Keratinocyte (primary cell): ENCODE data around the gene WARS2. TPM values are rescaled to one million over a fixed set of nuclear protein-coding genes. Genes with fewer than 3 reads are reported as not detected.

Source experiments
- DNase-seq: peaks from one replicate; pipeline ENCODE4 v3.0.0-alpha.2; 2011; ENCODE audit warnings: low read depth, missing footprints, low spot score
- FAIRE-seq: peaks from 2 replicates; lab custom pipeline; 2011; peaks lifted over from hg19 to GRCh38; lab: Jason Lieb, UNC
- H2AFZ ChIP-seq: 2 replicates; pipeline ENCODE4 v1.6.0; 2012; ENCODE audit warnings: low read length, control low read depth, inconsistent platforms; ENCODE audit not compliant: control insufficient read depth
- H3K27ac ChIP-seq: 2 replicates; pipeline ENCODE4 v1.5.1; 2011; ENCODE audit warnings: low read length; ENCODE audit not compliant: control insufficient read depth, insufficient read depth
- H3K27me3 ChIP-seq: 3 replicates; pipeline ENCODE4 v1.6.0; 2011; ENCODE audit warnings: low read length; ENCODE audit not compliant: control insufficient read depth, insufficient read depth; ENCODE audit errors: extremely low read depth
- H3K36me3 ChIP-seq, 2 experiments: 2 replicates in 1 of 2; 3 replicates in 1 of 2; pipeline ENCODE4 v1.5.1; 2011; ENCODE audit warnings: low read length in 2 of 2, mild to moderate bottlenecking in 1 of 2; ENCODE audit not compliant: control insufficient read depth in 2 of 2, insufficient read depth in 2 of 2; ENCODE audit errors: extremely low read depth in 1 of 2
- H3K4me1 ChIP-seq: 3 replicates; pipeline ENCODE4 v1.5.1; 2011; ENCODE audit warnings: low read length; ENCODE audit not compliant: control insufficient read depth, insufficient read depth; ENCODE audit errors: extremely low read depth
- H3K4me2 ChIP-seq: 3 replicates; pipeline ENCODE4 v1.6.0; 2011; ENCODE audit warnings: low read depth, low read length; ENCODE audit not compliant: control insufficient read depth, insufficient read depth; ENCODE audit errors: extremely low read depth
- H3K4me3 ChIP-seq, 3 experiments: fragments of 200-600 bp in 1 of 3; sonication (generic) in 1 of 3; 2 replicates in 2 of 3; 3 replicates in 1 of 3; pipeline ENCODE4 v1.5.1; 2011 to 2016; ENCODE audit warnings: low read length in 3 of 3, mild to moderate bottlenecking in 3 of 3, control low read depth in 2 of 3, inconsistent platforms in 1 of 3, low read depth in 1 of 3, mixed read lengths in 1 of 3, mixed run types in 1 of 3, moderate library complexity in 1 of 3; ENCODE audit not compliant: control insufficient read depth in 2 of 3, insufficient read depth in 2 of 3; ENCODE audit errors: extremely low read depth in 1 of 3
- H3K79me2 ChIP-seq: 2 replicates; pipeline ENCODE4 v1.6.0; 2012; ENCODE audit warnings: low read length; ENCODE audit not compliant: control insufficient read depth, insufficient read depth
- H3K9ac ChIP-seq: 3 replicates; pipeline ENCODE4 v1.6.0; 2011; ENCODE audit warnings: low read length; ENCODE audit not compliant: control insufficient read depth, insufficient read depth; ENCODE audit errors: extremely low read depth
- H3K9me1 ChIP-seq: 3 replicates; pipeline ENCODE4 v1.6.0; 2011; ENCODE audit warnings: low read length; ENCODE audit not compliant: control insufficient read depth, insufficient read depth; ENCODE audit errors: extremely low read depth
- H3K9me3 ChIP-seq: 2 replicates; pipeline ENCODE4 v1.5.1; 2012; ENCODE audit warnings: low read depth, low read length; ENCODE audit not compliant: control insufficient read depth
- H4K20me1 ChIP-seq: 3 replicates; pipeline ENCODE4 v1.6.0; 2011; ENCODE audit warnings: low read length; ENCODE audit not compliant: control insufficient read depth, insufficient read depth; ENCODE audit errors: extremely low read depth
- EZH2 ChIP-seq: IDR thresholded peaks from one replicate; pipeline ENCODE4 v1.6.1; 2012; ENCODE audit warnings: inconsistent platforms, mild to moderate bottlenecking, low read length, moderate library complexity
- dilution Hi-C: fragments of 300-500 bp; cut with MboI; formaldehyde crosslinking; loops from one replicate; pipeline ENCODE4 v1.7.0; 2020; ENCODE audit warnings: low sequenced_read_pairs; ENCODE audit not compliant: extremely low pct_ligation_motif_present
- polyA plus RNA-seq, 5 experiments: library from polyadenylated mRNA; depleted of rRNA in 3 of 5; stranded (reverse) in 3 of 5; stranded (forward) in 1 of 5; unstranded in 1 of 5; fragments of >200 nt; gene quantifications; 1 replicate in 1 of 5; 2 replicates in 3 of 5; 3 replicates in 1 of 5; pipeline versions ENCODE4 v1.2.1 to v1.2.3, GENCODE V29; 2011 to 2012; ENCODE audit warnings: missing spikeins in 2 of 5, low read depth in 1 of 5, low replicate concordance in 1 of 5
- TF ChIP-seq, protein P1 (sequence below), 3 experiments: IDR thresholded peaks in 1 of 3; conservative IDR thresholded peaks in 1 of 3; optimal IDR thresholded peaks in 1 of 3; 2 replicates in 2 of 3; 3 replicates in 1 of 3; pipeline versions ENCODE3 to v1.5.1; 2011; ENCODE audit warnings: low read length in 3 of 3, mild to moderate bottlenecking in 3 of 3, moderate library complexity in 2 of 3, control low read depth in 1 of 3, inconsistent platforms in 1 of 3; ENCODE audit not compliant: insufficient read depth in 2 of 3; ENCODE audit errors: extremely low read depth in 1 of 3

WARS2 gene
- polyA plus RNA-seq, 1 donor (not counting 4 experiments of a cell fraction or from before 2014, with no cell fraction given): 10.3 TPM

- Histone ChIP-seq H3K9ac (no peak overlapping the region), H3K4me1 (peaks cover 5% of the 10 kb centered on the region), H2AFZ (no peak overlapping the region), H3K9me3 (peaks cover 5% of the 10 kb centered on the region), H3K27me3 (peaks cover 100% of the 10 kb centered on the region), H3K4me2 (no peak overlapping the region), H4K20me1 (no peaks in the 10 kb centered on the region), H3K4me3 (no peak overlapping the region), H3K9me1 (no peaks in the 10 kb centered on the region), H3K36me3 (no peaks in the 10 kb centered on the region), H3K79me2 (no peaks in the 10 kb centered on the region), H3K27ac (no peak overlapping the region)
- no peak for FAIRE-seq
- dilution Hi-C loops: no loop called here
- DNase-seq: no peak
- TF ChIP-seq EZH2: peak; percentile 25
- TF ChIP-seq, protein P1, sequence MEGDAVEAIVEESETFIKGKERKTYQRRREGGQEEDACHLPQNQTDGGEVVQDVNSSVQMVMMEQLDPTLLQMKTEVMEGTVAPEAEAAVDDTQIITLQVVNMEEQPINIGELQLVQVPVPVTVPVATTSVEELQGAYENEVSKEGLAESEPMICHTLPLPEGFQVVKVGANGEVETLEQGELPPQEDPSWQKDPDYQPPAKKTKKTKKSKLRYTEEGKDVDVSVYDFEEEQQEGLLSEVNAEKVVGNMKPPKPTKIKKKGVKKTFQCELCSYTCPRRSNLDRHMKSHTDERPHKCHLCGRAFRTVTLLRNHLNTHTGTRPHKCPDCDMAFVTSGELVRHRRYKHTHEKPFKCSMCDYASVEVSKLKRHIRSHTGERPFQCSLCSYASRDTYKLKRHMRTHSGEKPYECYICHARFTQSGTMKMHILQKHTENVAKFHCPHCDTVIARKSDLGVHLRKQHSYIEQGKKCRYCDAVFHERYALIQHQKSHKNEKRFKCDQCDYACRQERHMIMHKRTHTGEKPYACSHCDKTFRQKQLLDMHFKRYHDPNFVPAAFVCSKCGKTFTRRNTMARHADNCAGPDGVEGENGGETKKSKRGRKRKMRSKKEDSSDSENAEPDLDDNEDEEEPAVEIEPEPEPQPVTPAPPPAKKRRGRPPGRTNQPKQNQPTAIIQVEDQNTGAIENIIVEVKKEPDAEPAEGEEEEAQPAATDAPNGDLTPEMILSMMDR (optimal IDR thresholded peaks at IDR 0.05 in 1 of 3, IDR thresholded peaks at IDR 0.05 in 1 of 3, conservative IDR thresholded peaks at IDR 0.05 in 1 of 3; ENCODE audit: extremely low read depth in 1 of 3, insufficient read depth in 2 of 3, low read length in 3 of 3): no peak
Measured at GRCh38 chr1:118990513-118991152, 149.8 kb downstream of the WARS2 start.

- H2AFZ ChIP-seq: no peak overlapping the region
- no peaks in the 10 kb centered on the region for H3K79me2 ChIP-seq
- no peak overlapping the region for H3K9ac ChIP-seq
- H3K27me3 ChIP-seq: peaks cover 100% of the 10 kb centered on the region
- FAIRE-seq (no peak), DNase-seq (no peak)
- no peaks in the 10 kb centered on the region for H3K36me3 ChIP-seq
- H3K4me3 ChIP-seq: no peak overlapping the region
- peaks cover 5% of the 10 kb centered on the region for H3K4me1 ChIP-seq
- H3K9me3 ChIP-seq: peaks cover 6% of the 10 kb centered on the region
- TF ChIP-seq, protein P1 (optimal IDR thresholded peaks at IDR 0.05 in 1 of 3, IDR thresholded peaks at IDR 0.05 in 1 of 3, conservative IDR thresholded peaks at IDR 0.05 in 1 of 3; ENCODE audit: extremely low read depth in 1 of 3, insufficient read depth in 2 of 3, low read length in 3 of 3): no peak
- TF ChIP-seq EZH2: no peak
- H4K20me1 ChIP-seq: no peaks in the 10 kb centered on the region
- dilution Hi-C loops: no loop called here
- H3K27ac ChIP-seq: no peak overlapping the region
- H3K9me1 ChIP-seq: no peaks in the 10 kb centered on the region
- H3K4me2 ChIP-seq: no peak overlapping the region
Measured at GRCh38 chr1:118989878-118990378, 150.5 kb downstream of the WARS2 start.
